ENCODE results near the gene MAP3K10.

The MAP3K10 gene

DNA sequence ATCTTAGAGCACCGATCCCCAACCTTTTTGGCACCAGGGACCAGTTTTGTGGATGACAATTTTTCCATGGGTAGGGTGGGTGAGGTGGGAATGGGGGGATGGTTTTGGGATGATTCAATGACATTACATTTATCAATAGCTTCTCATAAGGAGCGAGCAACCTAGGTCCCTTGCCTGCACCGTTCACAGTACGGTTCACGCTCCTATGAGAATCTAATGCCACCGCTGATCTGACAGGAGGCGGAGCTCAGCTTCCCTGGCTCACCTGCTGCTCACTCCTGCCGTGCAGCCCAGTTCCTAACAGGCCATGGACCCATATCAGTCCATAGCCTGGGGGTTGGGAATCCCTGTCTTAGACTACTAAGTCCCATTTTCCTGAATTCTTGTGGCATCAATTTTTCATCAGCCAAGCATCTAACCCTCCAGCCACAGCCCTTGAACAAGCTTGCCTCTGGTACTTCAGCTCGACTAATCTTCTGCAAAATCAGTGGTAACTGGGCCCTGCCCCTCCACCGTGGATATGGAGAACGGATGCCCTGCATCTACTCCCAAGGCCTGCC, 37.0 kb upstream of the MAP3K10 start:
- Histone ChIP-seq H4K20me1 (ENCODE audit: insufficient read depth, low read length) (no peaks in the 10 kb centered on the region), H2AFZ (ENCODE audit: low read length) (no peak overlapping the region), H3F3A (ENCODE audit: insufficient read depth, low read length) (no peaks in the 10 kb centered on the region), H3K27ac (ENCODE audit: low read length) (no peak overlapping the region), H3K27me3 (replicated peaks; ENCODE audit: insufficient read depth, low read length) (no peaks in the 10 kb centered on the region), H3K9me3 (replicated peaks; ENCODE audit: insufficient read depth, low read length) (no peaks in the 10 kb centered on the region), H3K9ac (ENCODE audit: low read length) (no peak overlapping the region), H3K9me2 (replicated peaks; ENCODE audit: insufficient read depth, low read length) (no peaks in the 10 kb centered on the region), H3K36me3 (replicated peaks; ENCODE audit: insufficient read depth, low read length) (no peaks in the 10 kb centered on the region), H3K79me2 (ENCODE audit: low read length) (no peaks in the 10 kb centered on the region), H3K4me1 (ENCODE audit: low read length) (peaks cover 9% of the 10 kb centered on the region; the same call in 1 of the 2 replicates), H3K4me3 (ENCODE audit: low read length) (no peak overlapping the region), H3K4me2 (ENCODE audit: low read depth, low read length) (no peak overlapping the region)
- TF ChIP-seq, protein P1, sequence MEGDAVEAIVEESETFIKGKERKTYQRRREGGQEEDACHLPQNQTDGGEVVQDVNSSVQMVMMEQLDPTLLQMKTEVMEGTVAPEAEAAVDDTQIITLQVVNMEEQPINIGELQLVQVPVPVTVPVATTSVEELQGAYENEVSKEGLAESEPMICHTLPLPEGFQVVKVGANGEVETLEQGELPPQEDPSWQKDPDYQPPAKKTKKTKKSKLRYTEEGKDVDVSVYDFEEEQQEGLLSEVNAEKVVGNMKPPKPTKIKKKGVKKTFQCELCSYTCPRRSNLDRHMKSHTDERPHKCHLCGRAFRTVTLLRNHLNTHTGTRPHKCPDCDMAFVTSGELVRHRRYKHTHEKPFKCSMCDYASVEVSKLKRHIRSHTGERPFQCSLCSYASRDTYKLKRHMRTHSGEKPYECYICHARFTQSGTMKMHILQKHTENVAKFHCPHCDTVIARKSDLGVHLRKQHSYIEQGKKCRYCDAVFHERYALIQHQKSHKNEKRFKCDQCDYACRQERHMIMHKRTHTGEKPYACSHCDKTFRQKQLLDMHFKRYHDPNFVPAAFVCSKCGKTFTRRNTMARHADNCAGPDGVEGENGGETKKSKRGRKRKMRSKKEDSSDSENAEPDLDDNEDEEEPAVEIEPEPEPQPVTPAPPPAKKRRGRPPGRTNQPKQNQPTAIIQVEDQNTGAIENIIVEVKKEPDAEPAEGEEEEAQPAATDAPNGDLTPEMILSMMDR (IDR thresholded peaks at IDR 0.05; ENCODE audit: low read length), result no peak
- no peak for TF ChIP-seq EZH2 (optimal IDR thresholded peaks at IDR 0.05; ENCODE audit: low read depth, low read length)
- no peak for TF ChIP-seq EZH2phosphoT487 (IDR thresholded peaks at IDR 0.05; ENCODE audit: low read length)
- DNase-seq, result no peak

DNA sequence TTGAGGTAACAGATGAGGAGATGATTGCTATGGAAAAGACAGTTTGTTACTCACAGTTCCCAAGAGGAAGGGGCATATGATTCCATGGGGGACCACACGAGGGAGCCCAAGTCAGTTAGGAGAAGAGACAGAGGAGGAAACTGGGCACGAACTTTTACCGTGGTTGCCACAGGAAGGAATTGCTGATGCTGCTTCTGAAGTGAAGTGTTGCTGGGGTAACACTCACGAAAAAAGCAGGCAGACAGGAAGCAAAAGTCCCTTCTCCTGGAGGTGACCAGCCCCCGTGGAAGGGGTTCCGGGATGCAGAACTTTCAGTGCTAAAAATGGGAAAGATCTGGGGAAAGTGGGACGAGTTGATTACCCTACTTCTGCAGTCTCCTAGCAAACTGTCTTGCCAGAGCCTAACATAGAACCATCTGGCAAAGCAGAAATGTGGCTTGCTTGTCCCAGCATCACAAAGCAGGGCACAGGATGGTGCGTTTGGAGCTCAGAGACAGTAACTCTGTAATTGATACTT, 35.4 kb upstream of the MAP3K10 start:
- no peaks in the 10 kb centered on the region for H3K9me3 ChIP-seq (replicated peaks; ENCODE audit: insufficient read depth, low read length)
- peak overlapping the region; percentile 36; the same call in 1 of the 2 replicates for H3K27ac ChIP-seq (ENCODE audit: low read length)
- H3K27me3 ChIP-seq (replicated peaks; ENCODE audit: insufficient read depth, low read length), result no peaks in the 10 kb centered on the region
- TF ChIP-seq, protein P1 (IDR thresholded peaks at IDR 0.05; ENCODE audit: low read length), result peak; percentile 41
- TF ChIP-seq EZH2 (optimal IDR thresholded peaks at IDR 0.05; ENCODE audit: low read depth, low read length) (no peak), EZH2phosphoT487 (IDR thresholded peaks at IDR 0.05; ENCODE audit: low read length) (no peak)
- peaks cover 9% of the 10 kb centered on the region; the same call in 1 of the 2 replicates for H3K4me1 ChIP-seq (ENCODE audit: low read length)
- H4K20me1 ChIP-seq (ENCODE audit: insufficient read depth, low read length), result no peaks in the 10 kb centered on the region
- H3K9me2 ChIP-seq (replicated peaks; ENCODE audit: insufficient read depth, low read length), result no peaks in the 10 kb centered on the region
- no peak overlapping the region for H3K4me3 ChIP-seq (ENCODE audit: low read length)
- H3K4me2 ChIP-seq (ENCODE audit: low read depth, low read length), result peak overlapping the region; percentile 14; the same call in 1 of the 2 replicates
- no peaks in the 10 kb centered on the region for H3K79me2 ChIP-seq (ENCODE audit: low read length)
- no peaks in the 10 kb centered on the region for H3K36me3 ChIP-seq (replicated peaks; ENCODE audit: insufficient read depth, low read length)
- no peak overlapping the region for H3K9ac ChIP-seq (ENCODE audit: low read length)
- no peaks in the 10 kb centered on the region for H3F3A ChIP-seq (ENCODE audit: insufficient read depth, low read length)
- peak overlapping the region; percentile 47 for H2AFZ ChIP-seq (ENCODE audit: low read length)
- DNase-seq, result peak; percentile 44

DNA sequence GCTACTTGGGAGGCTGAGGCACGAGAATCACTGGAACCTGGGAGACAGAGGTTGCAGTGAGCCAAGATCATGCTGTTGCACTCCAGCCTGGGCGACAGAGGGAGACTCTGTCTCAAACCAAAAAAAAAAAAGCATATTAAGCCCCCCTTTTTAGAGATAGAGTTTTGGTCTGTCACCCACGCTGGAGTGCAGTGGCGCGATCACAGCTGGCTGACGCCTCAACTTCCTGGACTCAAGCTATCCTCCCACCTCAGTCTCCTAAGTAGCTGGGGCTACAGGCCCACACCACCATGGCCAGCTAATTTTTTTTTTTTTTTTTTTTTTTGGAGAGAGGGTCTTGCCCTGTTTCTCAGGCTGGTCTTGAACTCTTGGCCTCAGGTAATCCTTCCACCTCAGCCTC, 34.2 kb upstream of the MAP3K10 start:
- TF ChIP-seq EZH2 (optimal IDR thresholded peaks at IDR 0.05; ENCODE audit: low read depth, low read length), result no peak
- TF ChIP-seq EZH2phosphoT487 (IDR thresholded peaks at IDR 0.05; ENCODE audit: low read length), result no peak
- TF ChIP-seq, protein P1 (IDR thresholded peaks at IDR 0.05; ENCODE audit: low read length), result no peak
- H3K79me2 ChIP-seq (ENCODE audit: low read length), result no peaks in the 10 kb centered on the region
- H3K9ac ChIP-seq (ENCODE audit: low read length), result no peak overlapping the region
- no peaks in the 10 kb centered on the region for H3K9me2 ChIP-seq (replicated peaks; ENCODE audit: insufficient read depth, low read length)
- no peak for DNase-seq
- H3K4me1 ChIP-seq (ENCODE audit: low read length), result peaks cover 9% of the 10 kb centered on the region; the same call in 1 of the 2 replicates
- H3K4me3 ChIP-seq (ENCODE audit: low read length), result no peak overlapping the region
- no peaks in the 10 kb centered on the region for H3K27me3 ChIP-seq (replicated peaks; ENCODE audit: insufficient read depth, low read length)
- H3K9me3 ChIP-seq (replicated peaks; ENCODE audit: insufficient read depth, low read length), result no peaks in the 10 kb centered on the region
- no peaks in the 10 kb centered on the region for H3K36me3 ChIP-seq (replicated peaks; ENCODE audit: insufficient read depth, low read length)
- no peaks in the 10 kb centered on the region for H4K20me1 ChIP-seq (ENCODE audit: insufficient read depth, low read length)
- no peak overlapping the region for H3K27ac ChIP-seq (ENCODE audit: low read length)
- no peak overlapping the region for H2AFZ ChIP-seq (ENCODE audit: low read length)
- no peak overlapping the region for H3K4me2 ChIP-seq (ENCODE audit: low read depth, low read length)
- no peaks in the 10 kb centered on the region for H3F3A ChIP-seq (ENCODE audit: insufficient read depth, low read length)

All from MM.1S (cell line).